HEK293T (cell line): ENCODE measurements around the gene COMMD9.

Source experiments
- ARNT ChIP-seq: fragments of 450-650 bp; IDR thresholded peaks from 2 replicates; pipeline ENCODE4 v1.6.1; 2017; ENCODE audit warnings: mild to moderate bottlenecking
- BHLHE40 ChIP-seq: fragments of 450-650 bp; IDR thresholded peaks from 2 replicates; pipeline ENCODE4 v1.6.1; 2016; ENCODE audit warnings: mild to moderate bottlenecking, moderate library complexity, borderline replicate concordance
- ELF4 ChIP-seq: fragments of 450-650 bp; IDR thresholded peaks from 2 replicates; pipeline ENCODE4 v1.6.1; 2017; ENCODE audit warnings: antibody characterized with exemption
- FOXA1 ChIP-seq: fragments of 450-650 bp; IDR thresholded peaks from 2 replicates; pipeline ENCODE4 v1.6.1; 2016; ENCODE audit warnings: mild to moderate bottlenecking
- FOXK2 ChIP-seq: fragments of 450-650 bp; IDR thresholded peaks from 2 replicates; pipeline ENCODE4 v1.6.1; 2016; ENCODE audit warnings: mild to moderate bottlenecking
- FOXM1 ChIP-seq: fragments of 450-650 bp; IDR thresholded peaks from 2 replicates; pipeline ENCODE4 v1.6.1; 2017; ENCODE audit warnings: mild to moderate bottlenecking, borderline replicate concordance
- HDGF ChIP-seq: fragments of 450-650 bp; IDR thresholded peaks from 2 replicates; pipeline ENCODE4 v1.6.1; 2017; ENCODE audit warnings: antibody characterized with exemption, borderline replicate concordance
- NFRKB ChIP-seq: fragments of 450-650 bp; IDR thresholded peaks from 2 replicates; pipeline ENCODE4 v1.6.1; 2016; ENCODE audit warnings: mild to moderate bottlenecking, moderate library complexity
- SP1 ChIP-seq: fragments of 450-650 bp; IDR thresholded peaks from 2 replicates; pipeline ENCODE4 v1.6.1; 2017
- SUZ12 ChIP-seq: fragments of 450-650 bp; IDR thresholded peaks from 2 replicates; pipeline ENCODE4 v1.6.1; 2016; ENCODE audit warnings: mild to moderate bottlenecking
- TARDBP ChIP-seq: fragments of 450-650 bp; IDR thresholded peaks from 2 replicates; pipeline ENCODE4 v1.6.1; 2016
- ZNF384 ChIP-seq: fragments of 450-650 bp; IDR thresholded peaks from 2 replicates; pipeline ENCODE4 v1.6.1; 2016

GRCh38 chr11:36288442-36289225 is 590 bp downstream of the COMMD9 start:
- TF ChIP-seq ELF4 (no peak), BHLHE40 (no peak), TARDBP (no peak), FOXM1 (no peak), HDGF (no peak), SUZ12 (no peak), ZNF384 (no peak), SP1 (no peak), NFRKB (no peak), FOXA1 (no peak), FOXK2 (no peak), ARNT (no peak)
